GM19193 (cell line): ENCODE data around the gene CNOT10.

Experiments
- POLR2A ChIP-seq: IDR thresholded peaks from 4 replicates; pipeline ENCODE4 v1.6.1; 2011; ENCODE audit not compliant: insufficient read depth, insufficient read length; ENCODE audit errors: extremely low read depth

CNOT10 gene

DNA sequence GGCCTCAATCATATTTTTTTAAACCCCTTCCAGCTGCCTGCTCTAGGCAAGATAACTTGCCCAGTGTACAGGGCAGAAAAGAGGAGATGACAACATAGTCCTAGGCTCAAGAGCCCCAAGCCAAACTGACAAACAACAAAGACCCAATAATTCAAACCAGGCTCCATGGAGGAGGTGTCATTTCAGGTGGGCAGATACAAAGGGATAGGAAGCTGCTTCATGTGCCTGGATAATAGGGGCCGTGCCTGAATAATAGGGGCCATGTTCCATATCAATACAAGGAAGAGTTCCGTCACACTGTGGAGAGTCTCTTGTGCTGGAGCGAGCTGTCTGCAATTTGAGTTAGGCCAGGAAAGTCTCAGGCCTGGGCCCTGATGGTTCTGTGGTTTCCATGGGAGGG, 97.4 kb downstream of the CNOT10 start:
- no peak for TF ChIP-seq POLR2A

GRCh38 chr3:32791833-32792232, 106.8 kb downstream of the CNOT10 start:
- no peak for TF ChIP-seq POLR2A

DNA sequence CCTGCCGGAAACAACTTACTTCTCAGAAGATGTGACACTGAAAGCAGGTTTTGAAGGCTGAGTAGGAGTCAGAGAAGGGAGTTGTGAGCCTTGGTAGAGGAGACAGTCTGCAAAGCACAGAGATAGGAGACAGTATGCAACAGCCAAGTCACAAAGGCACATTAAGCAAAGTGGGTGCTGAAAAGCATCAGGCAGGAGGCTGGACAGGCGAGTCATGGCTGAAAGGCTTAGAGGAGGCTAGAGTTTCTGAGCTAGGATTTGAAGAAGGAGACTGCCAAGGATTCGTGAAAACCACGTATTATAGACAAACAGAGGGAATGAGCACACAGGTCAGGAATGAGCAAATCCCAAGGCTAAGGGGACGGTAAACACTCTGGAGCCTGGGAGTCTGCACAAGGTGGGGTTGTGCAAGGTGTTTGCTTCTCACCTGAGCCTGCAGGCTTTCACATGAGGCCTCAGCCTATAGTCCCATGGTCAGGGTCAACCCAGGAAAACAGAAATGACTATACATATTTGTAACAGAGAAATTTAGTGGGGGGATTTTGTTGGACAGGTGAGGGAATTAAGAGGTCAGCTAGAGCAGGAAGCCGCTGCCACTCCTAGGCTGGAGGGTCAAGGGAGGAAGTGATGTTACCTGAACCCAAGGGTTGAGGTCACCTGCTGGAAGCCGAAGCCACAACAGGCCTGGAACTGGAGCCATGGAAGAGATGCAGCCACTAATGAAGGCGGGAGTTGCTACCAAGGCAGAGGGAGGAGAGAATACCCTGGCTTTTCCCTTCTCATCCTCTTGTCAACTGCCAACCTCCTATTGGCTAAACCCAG, 109.7 kb downstream of the CNOT10 start:
- no peak for TF ChIP-seq POLR2A

- TF ChIP-seq POLR2A: no peak
These were observed 112.8 kb downstream of the CNOT10 start for GRCh38 chr3:32797776-32798175.

DNA sequence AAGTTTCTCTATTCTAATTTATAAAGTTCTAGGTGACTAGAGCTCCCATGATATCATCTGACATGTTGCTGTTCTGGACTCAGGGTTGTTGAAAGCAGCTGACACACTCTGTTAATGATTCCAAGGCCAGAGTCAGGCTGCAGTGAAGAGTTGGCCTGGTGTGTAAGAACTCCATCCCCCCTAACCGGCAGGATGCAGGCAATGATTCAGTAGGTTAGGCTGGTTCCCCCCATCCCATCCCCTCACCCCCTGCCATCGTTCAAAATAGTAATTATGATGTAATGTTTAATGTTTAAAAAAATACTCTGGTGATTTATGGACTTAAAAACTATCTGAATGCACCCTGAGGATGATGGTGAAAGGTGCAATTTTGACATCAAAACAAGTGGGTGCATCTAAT, 128.2 kb downstream of the CNOT10 start:
- TF ChIP-seq POLR2A: no peak

- no peak for TF ChIP-seq POLR2A
These were observed 129.4 kb downstream of the CNOT10 start for GRCh38 chr3:32814361-32814760.

DNA sequence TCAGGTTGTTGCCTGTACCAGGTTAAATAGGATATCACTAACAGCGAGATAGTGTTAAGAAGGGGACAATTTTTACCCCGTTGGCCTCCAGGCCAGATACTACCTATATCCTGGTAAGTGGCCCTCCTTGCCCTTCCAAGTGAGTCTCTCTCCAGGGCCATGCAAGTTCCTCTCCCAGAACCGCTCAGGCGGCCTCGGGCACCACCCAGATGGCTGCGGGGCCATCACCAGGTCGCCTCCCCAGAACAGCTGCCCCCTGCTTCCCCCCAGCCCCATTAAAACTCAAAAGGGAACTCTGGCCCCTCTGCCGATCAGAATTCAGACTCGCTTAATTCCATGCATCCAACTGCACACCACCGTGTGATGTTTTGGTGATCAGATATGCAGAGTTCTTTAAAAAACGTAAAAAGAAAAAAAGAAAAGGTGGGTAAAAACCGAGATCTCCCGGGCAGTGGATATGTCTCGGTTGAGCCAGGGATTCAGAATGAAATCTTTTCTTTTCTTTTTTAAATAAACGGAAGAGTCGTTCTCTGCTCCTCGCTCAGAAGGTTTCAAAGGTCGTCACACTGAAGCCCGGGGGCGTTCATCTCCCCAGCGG, 131.0 kb downstream of the CNOT10 start:
- TF ChIP-seq POLR2A: no peak

DNA sequence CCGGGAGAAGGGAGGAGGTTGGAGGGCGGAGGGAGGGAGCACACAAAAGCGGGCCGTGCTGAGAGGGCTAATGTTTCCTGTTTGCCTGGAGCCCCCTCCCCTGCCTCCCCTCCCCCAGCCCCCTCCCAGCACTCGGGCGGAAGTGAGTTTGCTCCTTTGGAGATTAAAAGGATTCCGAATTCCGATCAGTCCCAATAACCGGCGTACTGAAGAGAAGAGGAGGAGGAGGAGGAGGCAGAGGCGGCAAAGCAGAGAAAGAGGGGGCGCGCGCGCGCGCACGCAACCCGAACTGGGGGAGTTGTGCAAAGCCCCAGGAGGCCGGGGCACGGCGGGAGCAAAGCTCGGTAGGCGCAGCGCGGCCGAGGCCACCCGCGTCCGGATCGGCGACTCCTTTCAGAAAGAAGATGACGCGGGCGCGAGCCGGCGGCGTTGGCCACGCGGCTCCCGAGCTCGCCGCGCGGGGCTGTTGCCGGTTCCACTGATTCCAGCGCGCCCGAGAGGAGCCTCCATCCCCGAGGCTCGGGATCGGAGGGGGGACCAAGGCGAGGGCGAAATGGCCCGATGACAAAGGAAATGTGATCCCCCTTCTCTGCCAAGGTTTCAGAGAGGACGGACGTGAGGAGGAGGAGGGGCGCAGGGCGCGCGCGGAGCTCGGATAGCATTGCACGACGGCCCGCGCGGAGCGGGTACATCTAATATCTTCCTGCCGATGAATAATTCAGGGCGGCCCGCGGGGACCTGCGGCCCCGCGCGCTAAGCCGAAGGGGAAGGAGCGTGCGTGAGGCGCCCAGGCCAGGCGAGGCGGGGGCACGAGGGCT, 131.7 kb downstream of the CNOT10 start:
- no peak for TF ChIP-seq POLR2A

GRCh38 chr3:32817257-32817557, 132.2 kb downstream of the CNOT10 start:
- peak; percentile 10 for TF ChIP-seq POLR2A

GRCh38 chr3:32817558-32818228, 132.7 kb downstream of the CNOT10 start, which contains the start of gene TRIM71:
Gene TRIM71, plus strand, starts transcription at chr3:32817997. Its CDS starts 84 bp downstream, at chr3:32818081.
- no peak for TF ChIP-seq POLR2A

GRCh38 chr3:32818229-32818969, 133.4 kb downstream of the CNOT10 start:
- TF ChIP-seq POLR2A: no peak

DNA sequence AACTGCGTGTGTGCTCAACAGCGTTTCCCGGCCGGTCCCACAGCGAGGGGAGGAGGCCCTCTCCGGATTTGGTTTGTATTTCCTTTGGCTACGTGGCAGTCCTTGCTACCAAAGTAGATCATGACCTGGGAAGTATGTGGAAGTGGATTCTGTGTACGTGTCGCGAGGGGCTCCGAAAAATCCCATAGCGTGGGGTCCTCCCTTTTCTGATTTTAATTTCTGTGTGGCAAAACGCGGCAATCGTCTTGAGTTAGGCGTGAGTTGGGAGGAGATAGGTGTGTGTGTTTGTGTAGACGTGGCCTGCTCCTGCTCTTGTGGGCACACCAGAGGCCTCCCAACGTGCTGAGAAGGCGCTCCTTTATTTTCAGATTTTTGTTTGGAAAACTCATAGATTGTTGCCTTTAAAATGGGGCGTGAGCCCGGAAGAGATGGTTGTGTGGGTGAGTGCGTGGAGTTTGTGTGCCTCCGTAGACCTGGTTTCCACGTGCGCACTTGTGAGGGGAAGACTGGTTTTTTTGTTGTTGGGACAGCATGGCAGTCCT, 134.1 kb downstream of the CNOT10 start:
- no peak for TF ChIP-seq POLR2A

GRCh38 chr3:32819551-32820348, 134.8 kb downstream of the CNOT10 start:
- no peak for TF ChIP-seq POLR2A
